Common myeloid progenitor, CD34-positive (primary cell): ENCODE measurements around the gene HOXB8.

Source experiments
- CTCF ChIA-PET: fragments of 350-600 bp; sonication (Branson Sonifier 250); formaldehyde crosslinking; loops from one replicate; lab custom pipeline; 2021; ENCODE audit warnings: antibody characterized with exemption; lab: Charles Lee
- POLR2A ChIA-PET: fragments of 350-600 bp; sonication (Branson Sonifier 250); formaldehyde crosslinking; loops from one replicate; lab custom pipeline; 2021; ENCODE audit warnings: antibody characterized with exemption; lab: Charles Lee
- DNase-seq, 3 donors: peaks; one replicate each; pipeline versions ENCODE4 v3.0.0 to v3.0.0-alpha.2; 2013
- H3K27ac ChIP-seq, 2 experiments: 1 replicate in 1 of 2; 2 replicates in 1 of 2; pipeline ENCODE4 v1.7.0; 2013; ENCODE audit warnings: inconsistent platforms in 2 of 2, low read length in 2 of 2, mild to moderate bottlenecking in 2 of 2, low read depth in 1 of 2, moderate library complexity in 1 of 2; ENCODE audit not compliant: severe bottlenecking in 2 of 2, insufficient read depth in 1 of 2, poor library complexity in 1 of 2
- H3K27me3 ChIP-seq, 5 experiments: replicated peaks in 2 of 5; 1 replicate in 3 of 5; 2 replicates in 2 of 5; pipeline versions ENCODE4 v1.6.1 to v1.7.0; 2013; ENCODE audit warnings: low read length in 4 of 5, mild to moderate bottlenecking in 2 of 5, moderate library complexity in 2 of 5, inconsistent platforms in 1 of 5; ENCODE audit not compliant: insufficient read depth in 5 of 5, control insufficient read depth in 4 of 5
- H3K36me3 ChIP-seq, 4 experiments: 1 replicate in 2 of 4; 2 replicates in 2 of 4; pipeline versions ENCODE4 v1.6.1 to v1.7.0; 2013; ENCODE audit warnings: low read length in 3 of 4, control low read depth in 1 of 4, mild to moderate bottlenecking in 1 of 4; ENCODE audit not compliant: control insufficient read depth in 4 of 4, insufficient read depth in 4 of 4
- H3K4me1 ChIP-seq, 4 experiments: 1 replicate in 3 of 4; 2 replicates in 1 of 4; pipeline versions ENCODE4 v1.6.1 to v1.7.1; 2013; ENCODE audit warnings: low read length in 3 of 4, mild to moderate bottlenecking in 3 of 4, control low read depth in 1 of 4, inconsistent platforms in 1 of 4, moderate library complexity in 1 of 4; ENCODE audit not compliant: control insufficient read depth in 4 of 4, insufficient read depth in 4 of 4; ENCODE audit errors: control extremely low read depth in 1 of 4
- H3K4me3 ChIP-seq, 7 experiments: 1 replicate in 4 of 7; 2 replicates in 3 of 7; pipeline versions ENCODE4 v1.5.1 to v1.7.0; 2013; ENCODE audit warnings: mild to moderate bottlenecking in 7 of 7, low read length in 6 of 7, moderate library complexity in 6 of 7, inconsistent platforms in 2 of 7, low read depth in 2 of 7, control low read depth in 1 of 7; ENCODE audit not compliant: insufficient read depth in 4 of 7, control insufficient read depth in 1 of 7; ENCODE audit errors: extremely low read depth in 1 of 7
- H3K9me3 ChIP-seq, 5 experiments: 1 replicate in 4 of 5; 2 replicates in 1 of 5; pipeline versions ENCODE4 v1.6.1 to v1.7.1; 2013; ENCODE audit warnings: low read length in 4 of 5, mild to moderate bottlenecking in 2 of 5, inconsistent platforms in 1 of 5, low read depth in 1 of 5, moderate library complexity in 1 of 5; ENCODE audit not compliant: control insufficient read depth in 4 of 5, insufficient read depth in 2 of 5; ENCODE audit errors: control extremely low read depth in 1 of 5
- WGBS: methylation state at CpG from one replicate; pipeline ENCODE4 v1.1.5; 2013; ENCODE audit not compliant: insufficient coverage; 5-methylcytosine and 5-hydroxymethylcytosine counted together

HOXB8 gene

DNA sequence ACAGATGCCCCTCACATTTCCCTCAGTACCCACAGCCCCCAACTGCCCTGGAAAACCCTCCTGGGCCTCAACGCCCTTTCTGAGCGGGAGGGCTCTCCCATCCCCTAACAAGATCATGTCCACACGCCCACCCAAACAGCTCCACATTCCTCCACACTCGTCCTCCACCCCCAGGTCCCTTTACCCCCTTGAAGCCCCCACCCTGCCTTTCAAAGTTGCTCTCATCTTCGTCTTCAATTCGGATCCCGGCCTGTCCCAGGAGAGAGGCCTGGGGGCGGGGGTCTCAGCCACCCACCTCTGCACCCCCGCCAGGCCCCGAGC is 51.3 kb downstream of the HOXB8 start:
- no peak overlapping the region for H3K27ac ChIP-seq
- no peaks in the 10 kb centered on the region for H3K27me3 ChIP-seq
- CTCF ChIA-PET, result interaction anchor here (1.2 to 2.2 kb wide), 3 partner anchors 15 to 24 kb away, joined by 3 to 8 read pairs (median 7); no protein-coding TSS in a partner anchor

GRCh38 chr17:48563385-48563838 is 51.7 kb downstream of the HOXB8 start:
- Histone ChIP-seq H3K4me3 (no peak overlapping the region), H3K36me3 (peaks cover 0 to 43% (median 16%) of the 10 kb centered on the region in 4 experiments), H3K27me3 (no peaks in the 10 kb centered on the region), H3K27ac (no peak overlapping the region), H3K4me1 (peaks cover 5 to 80% (median 66%) of the 10 kb centered on the region in 4 experiments), H3K9me3 (no peaks in the 10 kb centered on the region)
- 92% methylated on average over 5 of the region's 6 CpGs for WGBS
- ChIA-PET CTCF (interaction anchor here (1.2 to 2.2 kb wide), 3 partner anchors 14 to 24 kb away, joined by 3 to 8 read pairs (median 7); no protein-coding TSS in a partner anchor), POLR2A (no interaction called here)
- DNase-seq, result peak in 2 of 3 donors; percentile 61 to 68

More for the DNA sequence above, 51.3 kb downstream of the HOXB8 start:
- H3K4me1 ChIP-seq, result peaks cover 5 to 85% (median 68%) of the 10 kb centered on the region in 4 experiments
- no peak for DNase-seq
- WGBS, result 83% methylated on average over 6 of the region's 10 CpGs
- POLR2A ChIA-PET, result interaction anchor here (1.2 kb wide), 1 partner anchor 17 kb away, joined by 3 read pairs; no protein-coding TSS in a partner anchor
- H3K9me3 ChIP-seq, result no peaks in the 10 kb centered on the region
- H3K4me3 ChIP-seq, result no peak overlapping the region
- peaks cover 0 to 39% (median 14%) of the 10 kb centered on the region in 4 experiments for H3K36me3 ChIP-seq

GRCh38 chr17:48562934-48563333 is 52.2 kb downstream of the HOXB8 start:
- DNase-seq, result no peak
- Histone ChIP-seq H3K36me3 (peaks cover 0 to 43% (median 20%) of the 10 kb centered on the region in 4 experiments), H3K4me1 (peaks cover 5 to 78% (median 62%) of the 10 kb centered on the region in 4 experiments), H3K9me3 (no peaks in the 10 kb centered on the region), H3K4me3 (no peak overlapping the region), H3K27me3 (no peaks in the 10 kb centered on the region), H3K27ac (no peak overlapping the region)
- CTCF ChIA-PET, result interaction anchor here (1.2 to 2.2 kb wide), 3 partner anchors 14 to 25 kb away, joined by 3 to 8 read pairs (median 7); no protein-coding TSS in a partner anchor
- POLR2A ChIA-PET, result no interaction called here
- 97% methylated on average over 4 of the region's 5 CpGs for WGBS
